ENCODE data around the gene ADORA2B. TPM values are rescaled to one million over a fixed set of nuclear protein-coding genes. Genes with fewer than 3 reads are reported as not detected.

Gene ADORA2B
- total RNA-seq, 1 donor from 2014 or later = 9.7 TPM

DNA sequence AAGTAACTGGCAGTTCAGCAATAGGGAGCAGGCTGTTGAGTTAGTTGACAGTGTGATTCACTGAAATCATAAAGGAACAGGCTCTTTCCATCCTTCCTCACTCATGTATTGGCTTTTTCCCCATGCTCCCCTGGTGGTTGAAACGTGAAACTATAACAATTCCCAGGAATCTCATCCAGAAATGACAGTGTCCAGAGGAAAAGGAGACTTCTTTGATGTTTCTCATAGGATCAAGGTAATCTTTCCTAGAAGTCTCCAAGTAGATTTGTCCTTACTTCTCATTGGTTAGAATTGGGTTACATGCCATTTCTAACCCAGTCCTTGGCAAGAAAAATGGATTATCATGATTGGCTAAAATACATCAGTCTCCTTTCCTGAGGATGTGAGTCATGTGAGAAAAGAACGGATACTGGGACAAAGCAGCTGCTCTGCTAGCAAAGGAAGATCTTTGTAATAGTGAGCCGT is 69.0 kb downstream of the ADORA2B start:
- DNase-seq (ENCODE audit: low spot score) = no peak
- Mint-ChIP-seq H3K27ac (ENCODE audit: unreplicated experiment) (peak overlapping the region; percentile 82), H3K27me3 (ENCODE audit: low read depth) (no peaks in the 10 kb centered on the region), H3K4me1 (ENCODE audit: low read depth) (peaks cover 14% of the 10 kb centered on the region), H3K36me3 (ENCODE audit: low read depth) (peaks cover 9% of the 10 kb centered on the region), H3K9me3 (ENCODE audit: low read depth) (no peaks in the 10 kb centered on the region), H3K4me3 (ENCODE audit: unreplicated experiment) (no peak overlapping the region)
- TF ChIP-seq, protein P1, sequence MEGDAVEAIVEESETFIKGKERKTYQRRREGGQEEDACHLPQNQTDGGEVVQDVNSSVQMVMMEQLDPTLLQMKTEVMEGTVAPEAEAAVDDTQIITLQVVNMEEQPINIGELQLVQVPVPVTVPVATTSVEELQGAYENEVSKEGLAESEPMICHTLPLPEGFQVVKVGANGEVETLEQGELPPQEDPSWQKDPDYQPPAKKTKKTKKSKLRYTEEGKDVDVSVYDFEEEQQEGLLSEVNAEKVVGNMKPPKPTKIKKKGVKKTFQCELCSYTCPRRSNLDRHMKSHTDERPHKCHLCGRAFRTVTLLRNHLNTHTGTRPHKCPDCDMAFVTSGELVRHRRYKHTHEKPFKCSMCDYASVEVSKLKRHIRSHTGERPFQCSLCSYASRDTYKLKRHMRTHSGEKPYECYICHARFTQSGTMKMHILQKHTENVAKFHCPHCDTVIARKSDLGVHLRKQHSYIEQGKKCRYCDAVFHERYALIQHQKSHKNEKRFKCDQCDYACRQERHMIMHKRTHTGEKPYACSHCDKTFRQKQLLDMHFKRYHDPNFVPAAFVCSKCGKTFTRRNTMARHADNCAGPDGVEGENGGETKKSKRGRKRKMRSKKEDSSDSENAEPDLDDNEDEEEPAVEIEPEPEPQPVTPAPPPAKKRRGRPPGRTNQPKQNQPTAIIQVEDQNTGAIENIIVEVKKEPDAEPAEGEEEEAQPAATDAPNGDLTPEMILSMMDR (IDR thresholded peaks at IDR 0.05) = peak; percentile 82

DNA sequence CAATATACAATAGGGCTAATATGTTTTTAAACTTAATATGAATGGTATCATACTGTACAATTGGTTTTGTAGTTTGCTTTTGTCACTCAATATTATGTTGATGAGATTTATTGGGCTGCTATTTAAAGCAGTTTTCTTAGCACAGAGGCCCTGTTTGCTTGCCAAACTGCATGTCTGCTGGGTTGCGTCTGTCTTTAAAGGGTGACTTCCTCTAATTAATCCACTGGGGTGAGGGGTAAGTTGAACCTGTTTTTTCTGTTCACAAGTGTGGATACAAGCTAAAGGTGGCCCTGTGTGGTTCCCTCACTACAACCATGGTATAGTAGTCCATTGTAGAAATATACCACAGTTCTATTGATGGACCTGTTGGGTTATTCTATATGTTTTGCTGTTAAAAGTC is 74.4 kb downstream of the ADORA2B start:
- Mint-ChIP-seq H3K9me3 (ENCODE audit: low read depth) (no peaks in the 10 kb centered on the region), H3K27ac (ENCODE audit: unreplicated experiment) (no peak overlapping the region), H3K36me3 (ENCODE audit: low read depth) (peaks cover 11% of the 10 kb centered on the region), H3K4me1 (ENCODE audit: low read depth) (peaks cover 7% of the 10 kb centered on the region), H3K4me3 (ENCODE audit: unreplicated experiment) (no peak overlapping the region), H3K27me3 (ENCODE audit: low read depth) (no peaks in the 10 kb centered on the region)
- TF ChIP-seq, protein P1 (IDR thresholded peaks at IDR 0.05) = no peak
- DNase-seq (ENCODE audit: low spot score) = no peak

DNA sequence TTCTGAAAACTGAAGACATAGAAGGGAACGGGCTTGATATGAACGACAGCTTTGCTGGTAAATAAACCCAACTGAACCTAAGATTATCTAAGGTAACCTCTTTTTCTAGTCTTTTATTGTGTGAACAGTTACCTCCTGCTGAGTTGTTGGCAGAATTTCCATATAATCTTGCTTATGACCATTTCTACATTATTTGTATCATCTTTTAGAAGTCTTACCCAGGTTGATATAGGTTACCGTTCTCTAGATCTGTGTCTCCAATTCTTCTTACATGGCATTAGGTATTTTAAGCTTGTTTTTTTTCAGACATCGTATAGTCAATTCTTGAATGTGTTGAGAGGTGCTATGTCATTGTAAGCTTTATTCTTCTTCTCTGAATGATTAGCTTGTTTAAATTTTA is 79.0 kb downstream of the ADORA2B start:
- peaks cover 26% of the 10 kb centered on the region for H3K4me1 Mint-ChIP-seq (ENCODE audit: low read depth)
- DNase-seq (ENCODE audit: low spot score) = no peak
- H3K27ac Mint-ChIP-seq (ENCODE audit: unreplicated experiment) = no peak overlapping the region
- TF ChIP-seq, protein P1 (IDR thresholded peaks at IDR 0.05) = no peak
- peaks cover 35% of the 10 kb centered on the region for H3K36me3 Mint-ChIP-seq (ENCODE audit: low read depth)
- H3K4me3 Mint-ChIP-seq (ENCODE audit: unreplicated experiment) = no peak overlapping the region
- H3K9me3 Mint-ChIP-seq (ENCODE audit: low read depth) = no peaks in the 10 kb centered on the region
- H3K27me3 Mint-ChIP-seq (ENCODE audit: low read depth) = no peaks in the 10 kb centered on the region

DNA sequence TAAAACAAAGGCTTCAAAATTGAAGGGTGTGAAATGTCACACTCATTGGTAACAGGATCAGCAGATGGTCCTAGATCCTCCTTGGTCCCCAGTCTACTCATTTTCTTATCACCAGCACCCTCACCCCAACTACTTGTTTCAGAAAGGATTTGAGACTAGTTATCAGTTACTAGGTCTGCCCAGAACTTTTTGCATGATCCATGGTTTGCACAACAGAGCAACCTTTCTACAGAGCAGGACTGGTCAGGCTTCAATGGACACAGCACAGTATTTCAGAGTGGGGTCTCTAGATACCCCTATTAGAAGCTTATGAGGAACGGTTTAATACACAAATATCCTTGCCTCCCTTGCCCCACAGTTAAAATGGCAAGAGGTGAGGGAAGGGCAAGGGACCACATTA is 80.3 kb downstream of the ADORA2B start:
- H3K27ac Mint-ChIP-seq (ENCODE audit: unreplicated experiment) = no peak overlapping the region
- no peak for DNase-seq (ENCODE audit: low spot score)
- H3K27me3 Mint-ChIP-seq (ENCODE audit: low read depth) = no peaks in the 10 kb centered on the region
- TF ChIP-seq, protein P1 (IDR thresholded peaks at IDR 0.05) = no peak
- H3K4me3 Mint-ChIP-seq (ENCODE audit: unreplicated experiment) = no peak overlapping the region
- H3K4me1 Mint-ChIP-seq (ENCODE audit: low read depth) = peaks cover 32% of the 10 kb centered on the region
- H3K9me3 Mint-ChIP-seq (ENCODE audit: low read depth) = no peaks in the 10 kb centered on the region
- H3K36me3 Mint-ChIP-seq (ENCODE audit: low read depth) = peaks cover 39% of the 10 kb centered on the region

Other genes starting within 250 kb of the ADORA2B start
- 33.6 to 38.2 TPM (median 35.0 TPM) in 3 replicates for gene ZNF286A, start 245.4 kb upstream of the ADORA2B start, total RNA-seq
- 0.28 to 1.1 TPM in 2 of 3 replicates, not detected in the other for gene TBC1D26, start 212.8 kb upstream of the ADORA2B start, total RNA-seq
- gene ZSWIM7, start 54.6 kb downstream of the ADORA2B start, total RNA-seq = 16.7 to 18.7 TPM (median 18.2 TPM) in 3 replicates
- 22.9 to 28.3 TPM (median 23.7 TPM) in 3 replicates for gene TTC19, start 54.7 kb downstream of the ADORA2B start, total RNA-seq

Data from chondrocyte (in vitro differentiated cells).